ENCODE measurements around the gene MEI4.

Gene MEI4

DNA sequence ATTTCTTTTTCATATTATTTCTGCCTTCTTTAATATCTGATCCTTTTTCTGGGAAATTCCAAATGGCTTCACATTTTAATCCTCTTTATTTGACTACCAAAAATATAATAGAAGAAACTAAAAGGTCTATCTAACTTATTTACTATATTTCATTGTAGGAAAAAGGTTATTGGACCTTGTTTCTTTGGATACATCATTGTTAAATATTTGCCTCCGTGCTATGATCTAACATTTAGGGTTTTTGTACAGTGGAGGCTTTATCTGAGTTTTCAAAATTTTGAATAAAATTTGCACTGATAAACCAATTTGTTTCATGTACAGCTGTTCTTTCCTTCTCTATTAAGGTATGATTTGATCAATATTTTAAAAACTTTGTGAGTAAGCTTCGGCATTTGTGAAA, 109.5 kb downstream of the MEI4 start:
- no peak overlapping the region for H2AFZ ChIP-seq (ENCODE audit: low read depth, low read length)
- H3K4me1 ChIP-seq (ENCODE audit: insufficient read depth, low read length): no peaks in the 10 kb centered on the region
- TF ChIP-seq EZH2 (IDR thresholded peaks at IDR 0.05; ENCODE audit: borderline replicate concordance, low read depth, low read length, severe bottlenecking): no peak
- no peak overlapping the region for H3K4me3 ChIP-seq (ENCODE audit: low read depth in 1 of 2, low read length in 2 of 2)
- ATAC-seq (ENCODE audit: insufficient read depth, low read depth) (no peak), DNase-seq (no peak)
- no peaks in the 10 kb centered on the region for H3K36me3 ChIP-seq (ENCODE audit: insufficient read depth, low read length)
- H3K4me2 ChIP-seq (ENCODE audit: insufficient read depth, low read length): no peak overlapping the region
- H4K20me1 ChIP-seq (ENCODE audit: insufficient read depth, low read length): no peaks in the 10 kb centered on the region
- H3K9ac ChIP-seq (ENCODE audit: low read depth, low read length): no peak overlapping the region
- no peaks in the 10 kb centered on the region for H3K79me2 ChIP-seq (ENCODE audit: insufficient read depth, low read length)
- no peak overlapping the region for H3K27ac ChIP-seq (ENCODE audit: low read length)
- H3K27me3 ChIP-seq (ENCODE audit: insufficient read depth, low read length, poor library complexity): no peaks in the 10 kb centered on the region
- no peaks in the 10 kb centered on the region for H3K9me3 ChIP-seq (ENCODE audit: insufficient read depth, low read length, severe bottlenecking)

DNA sequence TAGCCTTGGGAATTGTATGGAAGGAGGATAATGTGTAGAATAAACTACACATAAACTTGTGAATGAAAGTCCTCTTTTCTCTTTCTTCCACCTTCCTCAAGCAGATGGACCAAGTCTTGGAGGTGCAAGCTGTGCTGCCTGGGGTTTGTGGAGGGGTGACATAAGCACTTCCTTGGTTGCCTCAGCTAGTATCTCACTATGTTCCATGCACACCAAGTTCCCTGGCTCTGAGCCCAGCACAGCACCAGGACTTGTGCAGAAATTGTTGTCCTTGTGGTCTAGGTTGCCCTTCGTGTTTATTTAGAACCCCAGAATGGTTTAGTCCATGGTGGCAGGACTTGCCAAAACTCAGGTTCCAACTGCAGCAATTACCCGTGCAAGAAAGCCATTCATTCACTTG, 110.3 kb downstream of the MEI4 start:
- Histone ChIP-seq H3K9me3 (ENCODE audit: insufficient read depth, low read length, severe bottlenecking) (no peaks in the 10 kb centered on the region), H3K4me2 (ENCODE audit: insufficient read depth, low read length) (no peak overlapping the region), H3K9ac (ENCODE audit: low read depth, low read length) (no peak overlapping the region), H3K4me3 (ENCODE audit: low read depth in 1 of 2, low read length in 2 of 2) (no peak overlapping the region), H2AFZ (ENCODE audit: low read depth, low read length) (no peak overlapping the region), H3K4me1 (ENCODE audit: insufficient read depth, low read length) (no peaks in the 10 kb centered on the region), H3K79me2 (ENCODE audit: insufficient read depth, low read length) (no peaks in the 10 kb centered on the region), H4K20me1 (ENCODE audit: insufficient read depth, low read length) (no peaks in the 10 kb centered on the region), H3K27me3 (ENCODE audit: insufficient read depth, low read length, poor library complexity) (no peaks in the 10 kb centered on the region), H3K27ac (ENCODE audit: low read length) (no peak overlapping the region), H3K36me3 (ENCODE audit: insufficient read depth, low read length) (no peaks in the 10 kb centered on the region)
- ATAC-seq (ENCODE audit: insufficient read depth, low read depth) (no peak), DNase-seq (no peak)
- TF ChIP-seq EZH2 (IDR thresholded peaks at IDR 0.05; ENCODE audit: borderline replicate concordance, low read depth, low read length, severe bottlenecking): no peak
- TF ChIP-seq, protein P1, sequence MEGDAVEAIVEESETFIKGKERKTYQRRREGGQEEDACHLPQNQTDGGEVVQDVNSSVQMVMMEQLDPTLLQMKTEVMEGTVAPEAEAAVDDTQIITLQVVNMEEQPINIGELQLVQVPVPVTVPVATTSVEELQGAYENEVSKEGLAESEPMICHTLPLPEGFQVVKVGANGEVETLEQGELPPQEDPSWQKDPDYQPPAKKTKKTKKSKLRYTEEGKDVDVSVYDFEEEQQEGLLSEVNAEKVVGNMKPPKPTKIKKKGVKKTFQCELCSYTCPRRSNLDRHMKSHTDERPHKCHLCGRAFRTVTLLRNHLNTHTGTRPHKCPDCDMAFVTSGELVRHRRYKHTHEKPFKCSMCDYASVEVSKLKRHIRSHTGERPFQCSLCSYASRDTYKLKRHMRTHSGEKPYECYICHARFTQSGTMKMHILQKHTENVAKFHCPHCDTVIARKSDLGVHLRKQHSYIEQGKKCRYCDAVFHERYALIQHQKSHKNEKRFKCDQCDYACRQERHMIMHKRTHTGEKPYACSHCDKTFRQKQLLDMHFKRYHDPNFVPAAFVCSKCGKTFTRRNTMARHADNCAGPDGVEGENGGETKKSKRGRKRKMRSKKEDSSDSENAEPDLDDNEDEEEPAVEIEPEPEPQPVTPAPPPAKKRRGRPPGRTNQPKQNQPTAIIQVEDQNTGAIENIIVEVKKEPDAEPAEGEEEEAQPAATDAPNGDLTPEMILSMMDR (IDR thresholded peaks at IDR 0.05; ENCODE audit: borderline replicate concordance, extremely low read depth, low read length, poor library complexity, severe bottlenecking): no peak

DNA sequence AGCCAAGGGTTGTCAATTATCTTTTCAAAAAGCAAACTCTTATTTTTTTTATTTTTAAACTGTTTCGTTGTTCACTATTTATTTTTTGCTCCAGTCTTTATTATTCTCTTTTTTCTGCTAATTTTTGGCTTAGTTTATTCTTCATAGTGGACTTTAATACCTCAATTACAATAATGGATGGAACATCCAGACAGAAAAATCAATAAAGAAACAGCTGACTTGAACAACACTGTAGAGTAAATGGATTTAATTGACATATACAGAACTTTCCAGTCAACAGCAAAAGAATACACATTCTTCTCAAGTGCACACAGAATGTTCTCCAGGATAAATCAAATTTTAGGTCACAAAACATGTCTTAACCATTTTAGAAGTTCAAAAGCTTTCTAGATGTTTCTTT, 111.5 kb downstream of the MEI4 start:
- Histone ChIP-seq H3K4me2 (ENCODE audit: insufficient read depth, low read length) (no peak overlapping the region), H3K79me2 (ENCODE audit: insufficient read depth, low read length) (no peaks in the 10 kb centered on the region), H3K36me3 (ENCODE audit: insufficient read depth, low read length) (no peaks in the 10 kb centered on the region), H3K27me3 (ENCODE audit: insufficient read depth, low read length, poor library complexity) (no peaks in the 10 kb centered on the region), H2AFZ (ENCODE audit: low read depth, low read length) (no peak overlapping the region), H3K4me3 (ENCODE audit: low read depth in 1 of 2, low read length in 2 of 2) (no peak overlapping the region), H3K4me1 (ENCODE audit: insufficient read depth, low read length) (no peaks in the 10 kb centered on the region), H4K20me1 (ENCODE audit: insufficient read depth, low read length) (no peaks in the 10 kb centered on the region), H3K27ac (ENCODE audit: low read length) (no peak overlapping the region), H3K9ac (ENCODE audit: low read depth, low read length) (no peak overlapping the region), H3K9me3 (ENCODE audit: insufficient read depth, low read length, severe bottlenecking) (no peaks in the 10 kb centered on the region)
- ATAC-seq (ENCODE audit: insufficient read depth, low read depth): no peak
- no peak for DNase-seq
- no peak for TF ChIP-seq EZH2 (IDR thresholded peaks at IDR 0.05; ENCODE audit: borderline replicate concordance, low read depth, low read length, severe bottlenecking)
- TF ChIP-seq, protein P1 (IDR thresholded peaks at IDR 0.05; ENCODE audit: borderline replicate concordance, extremely low read depth, low read length, poor library complexity, severe bottlenecking): no peak

DNA sequence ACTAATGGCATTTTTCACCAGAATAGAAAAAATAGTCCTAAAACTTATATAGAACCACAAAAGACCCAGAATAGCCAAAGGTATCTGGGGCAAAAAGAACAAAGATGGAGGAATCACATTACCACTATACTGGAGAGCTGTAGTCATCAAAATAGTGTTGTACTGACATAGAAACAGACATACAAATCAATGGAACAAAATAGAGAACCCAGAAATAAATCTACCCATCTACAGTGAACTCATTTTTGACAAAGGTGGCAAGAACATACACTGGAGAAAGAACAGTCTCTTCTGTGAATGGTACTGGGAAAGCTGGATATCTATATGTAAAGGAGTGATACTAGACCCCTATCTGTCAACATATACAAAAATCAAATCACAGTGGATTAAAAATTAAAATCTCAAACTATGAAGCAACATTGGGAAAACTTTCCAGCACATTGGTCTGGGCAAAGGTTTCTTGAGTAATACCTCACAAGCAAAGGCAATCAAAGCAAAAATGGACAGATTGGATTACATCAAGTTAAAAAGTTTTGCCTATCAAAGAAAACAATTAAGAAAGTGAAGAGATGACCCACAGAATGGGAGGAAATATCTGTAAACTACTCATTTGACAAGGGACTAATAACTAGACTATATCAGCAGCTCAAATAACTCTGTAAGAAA, 120.5 kb downstream of the MEI4 start:
- no peak for DNase-seq
- no peaks in the 10 kb centered on the region for H3K79me2 ChIP-seq (ENCODE audit: insufficient read depth, low read length)
- H3K9ac ChIP-seq (ENCODE audit: low read depth, low read length): no peak overlapping the region
- no peaks in the 10 kb centered on the region for H4K20me1 ChIP-seq (ENCODE audit: insufficient read depth, low read length)
- TF ChIP-seq, protein P1 (IDR thresholded peaks at IDR 0.05; ENCODE audit: borderline replicate concordance, extremely low read depth, low read length, poor library complexity, severe bottlenecking): no peak
- no peak overlapping the region for H3K4me2 ChIP-seq (ENCODE audit: insufficient read depth, low read length)
- H2AFZ ChIP-seq (ENCODE audit: low read depth, low read length): no peak overlapping the region
- no peaks in the 10 kb centered on the region for H3K36me3 ChIP-seq (ENCODE audit: insufficient read depth, low read length)
- H3K4me3 ChIP-seq (ENCODE audit: low read depth in 1 of 2, low read length in 2 of 2): no peak overlapping the region
- no peaks in the 10 kb centered on the region for H3K27me3 ChIP-seq (ENCODE audit: insufficient read depth, low read length, poor library complexity)
- ATAC-seq (ENCODE audit: insufficient read depth, low read depth): no peak
- no peaks in the 10 kb centered on the region for H3K9me3 ChIP-seq (ENCODE audit: insufficient read depth, low read length, severe bottlenecking)
- H3K27ac ChIP-seq (ENCODE audit: low read length): no peak overlapping the region
- peaks cover 6% of the 10 kb centered on the region; the same call in 1 of the 2 replicates for H3K4me1 ChIP-seq (ENCODE audit: insufficient read depth, low read length)
